ENCODE results near the gene BMP8B. TPM values are rescaled to one million over a fixed set of nuclear protein-coding genes. Genes with fewer than 3 reads are reported as not detected.

The BMP8B gene
- total RNA-seq, 1 donor from 2014 or later: 0.16 TPM

DNA sequence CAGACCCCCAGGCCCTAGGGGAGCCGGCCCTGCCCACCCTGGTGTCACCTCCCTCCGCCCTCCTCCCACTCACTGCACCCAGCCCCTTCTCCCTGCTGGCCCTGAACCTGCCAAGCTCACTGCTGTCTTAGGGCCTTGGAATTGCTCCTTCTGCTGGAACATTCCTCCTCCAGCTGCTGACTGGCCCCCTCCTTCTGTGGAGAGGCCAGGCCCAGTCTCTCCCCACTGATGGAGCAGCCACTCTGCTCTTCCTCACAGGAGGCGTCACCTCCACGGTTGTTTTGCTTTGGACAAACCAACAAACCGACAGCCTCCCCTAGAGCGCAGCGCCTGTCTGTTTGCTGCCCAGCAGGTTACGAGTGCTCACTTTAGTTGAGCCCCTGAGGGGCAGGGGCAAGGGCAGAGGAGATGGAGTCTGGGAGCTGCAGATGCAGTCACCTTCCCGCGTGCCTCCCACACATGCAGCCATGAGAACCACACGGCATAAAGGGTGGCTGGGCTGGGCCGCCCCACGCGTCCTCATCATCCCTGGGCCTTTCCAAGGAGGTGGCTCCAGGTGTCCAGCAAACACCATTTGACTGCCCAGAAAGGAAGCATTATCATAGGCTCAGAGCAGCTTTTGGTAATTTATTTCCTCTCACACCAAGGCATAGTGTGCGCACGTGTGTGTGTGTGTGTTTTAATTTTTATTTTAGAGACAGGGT is 27.0 kb downstream of the BMP8B start:
- H3K79me2 ChIP-seq (ENCODE audit: insufficient read depth, low read length): no peaks in the 10 kb centered on the region
- H4K20me1 ChIP-seq (ENCODE audit: insufficient read depth, low read length): no peaks in the 10 kb centered on the region
- Mint-ChIP-seq H3K4me1 (ENCODE audit: low read depth, unreplicated experiment) (peaks cover 7% of the 10 kb centered on the region), H3K36me3 (ENCODE audit: low read depth, unreplicated experiment) (peaks cover 18% of the 10 kb centered on the region), H3K27me3 (ENCODE audit: low read depth, unreplicated experiment) (no peaks in the 10 kb centered on the region), H3K9me3 (ENCODE audit: unreplicated experiment) (peaks cover 3% of the 10 kb centered on the region), H3K27ac (ENCODE audit: unreplicated experiment) (no peak overlapping the region), H3K4me3 (ENCODE audit: unreplicated experiment) (no peak overlapping the region)
- DNase-seq (ENCODE audit: low read depth) (no peak), FAIRE-seq (no peak)
- no peak overlapping the region for H3K4me2 ChIP-seq (ENCODE audit: low read length)
- no peak overlapping the region for H3K27ac ChIP-seq (ENCODE audit: low read depth, low read length)
- TF ChIP-seq, protein P1, sequence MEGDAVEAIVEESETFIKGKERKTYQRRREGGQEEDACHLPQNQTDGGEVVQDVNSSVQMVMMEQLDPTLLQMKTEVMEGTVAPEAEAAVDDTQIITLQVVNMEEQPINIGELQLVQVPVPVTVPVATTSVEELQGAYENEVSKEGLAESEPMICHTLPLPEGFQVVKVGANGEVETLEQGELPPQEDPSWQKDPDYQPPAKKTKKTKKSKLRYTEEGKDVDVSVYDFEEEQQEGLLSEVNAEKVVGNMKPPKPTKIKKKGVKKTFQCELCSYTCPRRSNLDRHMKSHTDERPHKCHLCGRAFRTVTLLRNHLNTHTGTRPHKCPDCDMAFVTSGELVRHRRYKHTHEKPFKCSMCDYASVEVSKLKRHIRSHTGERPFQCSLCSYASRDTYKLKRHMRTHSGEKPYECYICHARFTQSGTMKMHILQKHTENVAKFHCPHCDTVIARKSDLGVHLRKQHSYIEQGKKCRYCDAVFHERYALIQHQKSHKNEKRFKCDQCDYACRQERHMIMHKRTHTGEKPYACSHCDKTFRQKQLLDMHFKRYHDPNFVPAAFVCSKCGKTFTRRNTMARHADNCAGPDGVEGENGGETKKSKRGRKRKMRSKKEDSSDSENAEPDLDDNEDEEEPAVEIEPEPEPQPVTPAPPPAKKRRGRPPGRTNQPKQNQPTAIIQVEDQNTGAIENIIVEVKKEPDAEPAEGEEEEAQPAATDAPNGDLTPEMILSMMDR (IDR thresholded peaks at IDR 0.05; ENCODE audit: insufficient read depth, low read depth, low read length): no peak
- no peak for TF ChIP-seq EZH2 (IDR thresholded peaks at IDR 0.05; ENCODE audit: insufficient read depth, low read length)
- no peak overlapping the region for H3K4me3 ChIP-seq (ENCODE audit: insufficient read depth, low read depth, low read length)
- H2AFZ ChIP-seq (ENCODE audit: low read depth, low read length): no peak overlapping the region
- H3K4me1 ChIP-seq (ENCODE audit: insufficient read depth, low read length): no peaks in the 10 kb centered on the region
- no peaks in the 10 kb centered on the region for H3K9me3 ChIP-seq (ENCODE audit: insufficient read depth, low read depth, low read length)
- no peaks in the 10 kb centered on the region for H3K27me3 ChIP-seq (ENCODE audit: insufficient read depth, low read length)
- peaks cover 6% of the 10 kb centered on the region for H3K36me3 ChIP-seq (ENCODE audit: insufficient read depth, low read length)
- no peak overlapping the region for H3K9ac ChIP-seq (ENCODE audit: low read length)

DNA sequence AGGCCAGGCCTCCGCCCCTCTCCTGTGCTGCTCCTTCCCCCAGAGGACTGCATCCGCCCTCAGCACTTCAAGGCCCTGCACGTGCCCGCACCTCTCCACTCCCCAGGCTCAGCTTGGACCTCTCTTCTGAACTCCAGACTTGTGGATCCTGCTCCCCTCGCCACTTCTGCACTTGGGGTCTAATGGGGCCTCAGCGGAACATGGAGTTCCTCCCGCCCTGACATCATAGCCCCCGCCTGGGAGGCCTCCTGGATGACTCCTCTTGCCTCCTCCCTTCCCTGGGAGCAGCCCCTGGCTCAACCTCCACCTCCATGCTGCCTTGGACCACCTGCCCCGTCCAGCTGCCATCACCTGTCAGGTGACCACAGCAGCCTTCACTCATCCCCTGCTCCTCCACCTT is 27.6 kb downstream of the BMP8B start:
- H3K27ac Mint-ChIP-seq (ENCODE audit: unreplicated experiment): no peak overlapping the region
- Histone ChIP-seq H3K4me2 (ENCODE audit: low read length) (no peak overlapping the region), H4K20me1 (ENCODE audit: insufficient read depth, low read length) (no peaks in the 10 kb centered on the region), H3K36me3 (ENCODE audit: insufficient read depth, low read length) (peaks cover 6% of the 10 kb centered on the region), H3K79me2 (ENCODE audit: insufficient read depth, low read length) (no peaks in the 10 kb centered on the region), H3K27ac (ENCODE audit: low read depth, low read length) (no peak overlapping the region), H3K9ac (ENCODE audit: low read length) (no peak overlapping the region), H3K4me3 (ENCODE audit: insufficient read depth, low read depth, low read length) (no peak overlapping the region), H3K4me1 (ENCODE audit: insufficient read depth, low read length) (no peaks in the 10 kb centered on the region), H2AFZ (ENCODE audit: low read depth, low read length) (no peak overlapping the region), H3K27me3 (ENCODE audit: insufficient read depth, low read length) (no peaks in the 10 kb centered on the region), H3K9me3 (ENCODE audit: insufficient read depth, low read depth, low read length) (no peaks in the 10 kb centered on the region)
- H3K9me3 Mint-ChIP-seq (ENCODE audit: unreplicated experiment): peaks cover 3% of the 10 kb centered on the region
- FAIRE-seq: no peak
- DNase-seq (ENCODE audit: low read depth): no peak
- H3K27me3 Mint-ChIP-seq (ENCODE audit: low read depth, unreplicated experiment): no peaks in the 10 kb centered on the region
- peaks cover 23% of the 10 kb centered on the region for H3K36me3 Mint-ChIP-seq (ENCODE audit: low read depth, unreplicated experiment)
- H3K4me1 Mint-ChIP-seq (ENCODE audit: low read depth, unreplicated experiment): peaks cover 6% of the 10 kb centered on the region
- no peak overlapping the region for H3K4me3 Mint-ChIP-seq (ENCODE audit: unreplicated experiment)
- TF ChIP-seq EZH2 (IDR thresholded peaks at IDR 0.05; ENCODE audit: insufficient read depth, low read length): no peak
- TF ChIP-seq, protein P1 (IDR thresholded peaks at IDR 0.05; ENCODE audit: insufficient read depth, low read depth, low read length): no peak

Data from astrocyte (in vitro differentiated cells and primary cell).